HG02571 (cell line): ENCODE measurements around the gene APEH.

ENCODE experiments used
- ATAC-seq: cut with Tn5 transposase; IDR thresholded peaks from one replicate; pipeline ENCODE4 v1.9.1; 2021; ENCODE audit warnings: mild to moderate bottlenecking, moderate library complexity; ENCODE audit not compliant: unreplicated experiment

The APEH gene

DNA sequence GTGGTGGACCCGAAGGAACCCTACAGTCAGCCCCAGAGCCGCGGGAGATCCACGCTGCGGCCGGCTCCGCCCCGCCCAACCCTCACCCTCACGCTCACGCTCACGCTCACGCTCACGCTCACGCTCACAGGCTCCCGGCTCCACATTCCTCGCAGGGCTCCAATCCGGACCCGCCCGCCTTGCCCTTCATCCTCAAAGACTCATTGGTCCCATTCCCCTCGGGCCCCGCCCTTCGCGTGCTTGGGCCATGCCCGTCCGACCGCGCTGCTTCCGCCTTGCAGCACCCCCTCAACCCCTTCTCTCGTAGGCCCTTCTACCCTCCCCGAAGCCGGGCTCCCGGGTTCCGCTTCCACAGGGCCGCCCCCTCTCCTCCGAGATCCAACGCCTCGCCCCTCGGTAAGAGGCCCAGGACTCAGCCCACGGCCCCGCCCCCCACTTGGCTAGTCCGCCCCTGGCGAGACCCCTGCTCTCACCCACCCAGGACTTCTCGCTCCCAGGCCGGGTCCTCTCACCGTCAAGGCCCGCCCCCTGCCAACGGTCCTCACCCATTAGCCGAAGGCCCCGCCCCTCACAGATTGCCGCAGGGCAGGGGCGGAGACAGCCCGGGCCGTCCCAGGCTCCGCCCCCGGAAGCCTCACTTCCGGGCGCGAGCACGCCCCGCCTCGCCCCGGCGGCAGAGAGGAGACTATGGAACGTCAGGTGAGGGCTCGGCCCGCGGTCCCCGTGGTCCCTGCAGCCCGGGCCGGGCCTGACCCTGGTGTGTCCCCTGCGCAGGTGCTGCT, at the start of gene APEH:
APEH (plus strand) TSS at position 637 of the 782 bp plus-strand sequence; CDS start at position 688, 51 bp downstream.
- peak; percentile 77 for ATAC-seq

DNA sequence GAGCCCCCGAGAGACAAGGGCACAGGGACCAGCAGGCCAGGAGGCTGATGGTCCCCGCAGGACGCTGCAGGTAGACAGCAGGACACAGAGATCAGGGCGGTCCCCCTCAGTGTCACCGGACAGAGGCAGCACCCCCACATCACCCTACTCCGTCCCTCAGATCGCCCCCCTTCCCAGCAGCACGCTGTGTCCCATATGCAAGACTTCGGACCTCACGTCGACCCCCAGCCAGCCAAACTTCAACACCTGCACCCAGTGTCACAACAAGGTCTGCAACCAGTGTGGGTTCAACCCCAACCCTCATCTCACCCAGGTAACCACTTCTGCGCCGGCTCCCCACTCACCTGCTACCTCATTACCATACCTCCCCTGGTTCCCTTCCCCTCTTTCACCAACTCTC, 49.1 kb upstream of the APEH start:
- no peak for ATAC-seq

DNA sequence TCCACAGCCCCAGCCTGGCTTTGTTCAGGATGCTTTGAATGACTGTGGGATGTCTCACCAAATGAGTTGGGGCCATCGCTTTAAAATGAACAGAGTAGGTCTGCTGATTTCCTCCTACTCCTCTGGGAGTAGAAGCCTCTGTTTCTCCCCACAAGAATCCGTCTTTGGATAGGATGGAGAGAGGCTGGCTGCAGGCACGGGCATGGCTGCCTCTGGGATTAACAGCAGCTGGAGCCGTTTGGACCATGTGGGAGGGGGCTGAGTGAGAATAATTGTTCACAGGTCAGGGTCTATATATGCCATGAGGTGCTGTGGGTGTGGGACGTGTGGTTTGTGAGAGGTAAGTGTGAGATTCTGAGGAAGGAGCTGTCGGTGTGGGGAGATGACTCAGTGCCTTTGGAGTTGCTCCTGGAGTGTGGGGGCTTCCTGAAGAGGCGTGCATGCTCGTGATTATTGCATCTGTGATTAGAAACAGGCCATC, 48.0 kb upstream of the APEH start:
- no peak for ATAC-seq

DNA sequence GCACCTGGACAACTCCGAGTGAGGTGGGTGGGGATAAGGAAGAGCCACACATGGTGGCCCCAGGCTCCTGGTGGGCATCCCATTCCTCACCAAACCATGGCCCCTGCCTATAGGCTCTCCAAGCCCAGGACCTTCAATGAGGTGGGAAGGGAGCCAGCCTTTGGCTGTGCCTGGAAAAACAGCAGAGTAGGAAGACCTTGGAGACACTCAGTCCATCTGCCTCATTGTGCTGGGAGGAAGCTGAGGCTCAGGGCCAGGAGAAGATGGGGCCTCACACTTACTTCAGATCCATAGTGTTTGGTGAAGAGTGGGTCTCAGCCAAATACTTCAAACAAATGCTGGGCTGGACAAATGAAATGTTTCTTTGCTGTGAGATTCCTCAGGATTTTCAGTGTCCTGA, 47.4 kb upstream of the APEH start:
- ATAC-seq = no peak

DNA sequence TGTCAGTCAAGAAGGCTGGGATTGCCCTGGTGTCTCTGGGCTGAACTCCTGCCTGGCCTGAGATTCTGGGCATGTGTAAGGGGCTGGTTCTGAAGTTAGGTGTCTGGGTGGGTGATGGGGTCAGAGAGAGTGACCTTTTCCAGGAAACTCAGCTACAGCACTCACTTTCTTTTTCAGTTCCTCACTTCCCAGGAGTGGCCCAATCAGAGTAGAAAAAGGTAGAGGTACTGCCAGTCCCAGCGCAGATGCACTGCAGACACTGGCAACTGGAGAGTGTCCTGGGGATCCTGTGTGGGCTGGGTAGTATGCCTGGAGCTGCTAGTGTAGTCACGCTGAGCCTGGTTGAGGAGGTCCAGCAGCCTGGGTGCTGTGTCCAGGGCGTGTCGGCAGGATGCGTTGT, 46.5 kb upstream of the APEH start:
- ATAC-seq = no peak

DNA sequence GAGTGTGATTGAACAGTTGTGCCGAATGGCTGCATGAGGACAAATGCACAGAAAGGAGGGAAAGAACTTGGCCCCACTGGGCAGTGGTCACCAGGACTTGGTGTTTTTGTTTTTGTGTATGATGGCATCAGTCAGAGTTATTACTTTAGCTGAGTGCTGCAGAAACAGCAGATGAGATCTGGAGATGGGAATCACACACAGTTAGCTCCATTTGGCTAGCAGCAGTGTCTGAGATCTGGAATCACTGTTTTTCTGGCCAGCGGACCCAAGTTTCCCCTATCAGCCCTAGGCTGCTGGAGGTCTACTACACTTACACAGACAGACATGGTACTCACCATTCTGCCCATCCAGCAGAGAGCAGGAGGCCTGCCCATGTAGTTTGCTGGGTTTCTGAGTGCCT, 45.9 kb upstream of the APEH start:
- ATAC-seq = no peak

DNA sequence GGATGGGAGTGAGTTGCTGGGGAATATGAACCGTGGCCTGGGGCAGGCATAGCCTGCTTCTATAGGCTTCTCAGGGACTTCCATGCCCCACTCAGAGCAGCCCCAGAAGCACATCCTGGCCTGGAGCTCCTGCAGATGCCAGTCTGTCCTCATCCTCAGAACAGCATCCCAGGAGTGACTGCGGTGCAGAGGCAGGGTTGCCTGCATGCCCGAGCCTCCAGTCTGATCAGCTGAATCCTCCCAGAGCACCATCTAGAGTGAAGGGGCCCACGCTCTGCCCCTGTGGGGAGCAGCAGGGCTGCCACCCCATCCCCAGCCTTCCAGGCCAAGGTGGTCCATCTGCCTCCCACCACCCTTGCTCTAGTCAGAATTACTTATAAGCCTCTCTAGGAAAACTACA, 44.7 kb upstream of the APEH start:
- no peak for ATAC-seq

DNA sequence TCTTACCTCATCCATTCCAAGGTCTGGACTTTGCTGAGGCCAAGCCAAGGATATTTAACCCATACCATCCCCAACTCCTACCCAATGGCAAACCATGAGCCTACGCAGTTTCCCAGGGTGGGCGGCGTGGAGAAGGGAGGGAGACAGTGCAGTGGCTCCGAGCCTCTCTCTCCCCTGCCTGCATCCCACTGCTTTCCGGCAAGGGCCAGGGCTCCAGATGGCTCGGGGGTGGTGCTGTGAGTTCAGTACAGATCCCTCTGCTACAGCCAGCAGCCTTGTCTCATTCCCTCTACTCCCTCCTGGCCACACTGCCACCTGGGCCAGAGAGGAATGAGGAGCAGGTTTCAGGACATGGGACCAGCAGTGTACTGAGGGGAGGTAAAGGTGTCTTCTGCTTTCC, 44.3 kb upstream of the APEH start:
- ATAC-seq = no peak

DNA sequence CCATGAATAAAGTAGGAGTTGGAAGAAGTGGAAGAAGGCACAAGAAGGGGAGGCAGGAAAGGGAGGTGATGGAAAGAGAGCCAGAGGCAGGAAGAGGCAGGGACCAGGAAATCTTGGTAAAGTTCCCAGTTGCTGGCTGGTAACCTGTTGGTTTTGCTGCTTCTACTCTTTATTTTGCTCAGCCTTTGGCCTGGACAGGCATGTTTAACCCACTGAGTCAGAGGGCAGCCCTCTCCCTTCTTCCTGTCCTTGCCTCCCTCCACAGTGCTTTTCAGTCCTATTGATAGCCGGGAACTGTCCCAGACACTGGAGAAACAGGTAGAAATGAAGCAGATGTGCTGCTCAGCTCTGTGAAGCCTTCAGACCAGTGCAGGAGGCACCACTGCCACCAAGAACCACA, 43.4 kb upstream of the APEH start:
- ATAC-seq = no peak

DNA sequence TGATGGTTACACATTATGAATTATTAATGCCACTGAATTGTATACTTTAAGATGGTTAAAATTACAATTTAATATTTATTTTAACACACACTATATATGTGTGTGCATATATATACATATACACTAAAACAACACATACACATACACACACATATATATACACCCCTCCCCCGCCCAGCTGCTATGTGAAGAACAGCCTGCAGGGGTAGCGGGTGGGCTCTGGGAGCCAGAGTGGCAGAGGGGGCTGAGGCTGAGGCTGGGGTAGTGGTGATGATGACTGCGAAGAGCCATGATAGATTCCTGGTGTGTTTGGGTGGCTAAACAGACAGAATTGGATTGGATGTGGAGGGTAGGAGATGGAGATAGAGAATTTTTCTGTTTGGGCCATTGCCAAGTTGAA, 39.4 kb upstream of the APEH start:
- no peak for ATAC-seq

DNA sequence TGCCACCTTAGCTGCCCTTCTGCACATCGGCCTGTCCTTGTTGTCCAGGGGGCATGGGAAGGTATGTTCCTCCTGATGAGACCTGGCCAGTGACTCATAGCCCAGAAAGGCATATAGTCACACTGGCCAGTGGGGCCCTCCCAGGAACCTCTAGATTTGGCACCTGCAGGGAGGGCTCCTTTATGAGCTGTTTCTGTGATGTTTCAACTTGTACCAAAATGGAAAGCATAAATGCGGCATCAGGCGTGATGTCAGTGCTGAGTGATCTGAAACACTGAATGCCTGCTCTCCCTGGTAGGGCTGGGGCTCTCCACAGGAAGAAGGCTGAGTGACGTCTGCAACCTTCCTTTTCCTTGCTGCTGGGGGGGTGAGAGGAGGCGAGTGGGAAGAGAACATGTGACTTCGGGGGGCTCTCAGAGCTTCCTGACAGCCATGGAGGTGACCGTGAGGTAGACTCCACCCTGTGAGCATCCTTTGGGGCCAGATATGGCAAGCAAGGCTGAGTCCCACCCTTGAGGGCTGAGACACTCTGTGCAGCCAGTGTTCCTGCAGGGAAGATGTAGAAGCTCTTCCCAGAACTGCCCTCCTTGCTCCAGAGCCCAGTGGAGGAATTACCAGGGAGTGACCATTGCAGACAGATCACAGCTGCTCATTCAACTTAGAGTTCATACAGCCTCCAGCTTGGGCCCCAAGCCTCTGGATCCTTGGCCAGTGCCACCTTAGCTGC, 37.1 kb upstream of the APEH start:
- no peak for ATAC-seq

DNA sequence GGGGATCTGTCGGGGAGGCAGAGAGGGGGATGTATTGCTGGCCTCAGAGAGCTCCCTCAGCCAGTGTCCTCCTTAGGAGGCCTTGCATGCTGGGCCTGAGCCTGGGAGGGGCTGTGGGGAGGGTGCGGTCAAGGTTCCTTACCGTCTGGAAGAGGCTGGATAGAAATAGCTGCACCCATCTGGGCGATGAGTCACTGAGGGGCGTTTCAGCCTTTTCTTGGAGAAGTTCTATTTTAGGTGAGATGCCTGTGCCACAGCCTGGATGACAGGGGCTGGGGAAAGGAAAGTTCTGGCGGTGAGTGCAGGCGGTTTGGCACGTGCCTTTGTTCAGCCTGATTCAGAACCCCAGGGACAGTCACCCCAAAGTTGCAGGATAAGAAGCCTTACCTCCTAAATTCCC, 35.7 kb upstream of the APEH start:
- ATAC-seq = no peak

DNA sequence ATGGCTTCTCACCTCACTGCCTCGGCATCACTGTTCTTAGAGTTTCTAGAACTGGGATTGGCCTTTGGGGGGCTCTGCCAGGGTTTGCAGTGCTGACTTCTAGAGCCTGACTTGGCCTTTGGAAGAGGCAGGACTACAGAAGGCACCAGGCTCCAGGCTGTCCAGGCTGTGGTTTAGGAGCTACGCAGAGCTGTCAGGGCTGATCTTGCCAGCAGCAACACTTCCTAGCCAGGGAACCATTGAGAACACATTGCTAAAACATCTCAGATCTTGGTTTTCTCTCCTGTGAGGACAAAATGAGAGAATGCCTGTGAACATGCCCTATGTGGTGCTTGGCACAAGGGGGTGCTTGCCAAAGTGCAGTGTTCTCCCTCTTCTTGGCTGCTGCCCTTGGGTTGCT, 34.6 kb upstream of the APEH start:
- no peak for ATAC-seq

DNA sequence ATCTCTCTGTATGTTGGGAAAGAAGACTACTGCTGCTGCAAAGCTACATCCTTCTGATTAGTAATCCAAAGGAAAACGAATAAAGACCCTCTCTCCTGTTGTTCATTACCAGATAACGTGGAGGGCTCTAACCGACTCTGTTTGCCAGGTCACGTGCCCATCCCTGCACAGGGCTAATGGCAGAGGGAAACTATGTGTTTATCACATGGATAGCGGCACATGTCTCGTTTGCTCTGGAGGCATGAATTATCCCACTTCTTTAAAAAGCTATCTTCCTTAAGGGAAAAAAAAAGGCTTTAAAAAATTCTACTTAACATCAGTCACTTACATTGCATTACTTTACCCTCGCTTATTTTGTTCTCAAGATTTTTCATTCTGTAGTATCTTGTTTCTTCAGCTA, 32.9 kb upstream of the APEH start:
- ATAC-seq = no peak

DNA sequence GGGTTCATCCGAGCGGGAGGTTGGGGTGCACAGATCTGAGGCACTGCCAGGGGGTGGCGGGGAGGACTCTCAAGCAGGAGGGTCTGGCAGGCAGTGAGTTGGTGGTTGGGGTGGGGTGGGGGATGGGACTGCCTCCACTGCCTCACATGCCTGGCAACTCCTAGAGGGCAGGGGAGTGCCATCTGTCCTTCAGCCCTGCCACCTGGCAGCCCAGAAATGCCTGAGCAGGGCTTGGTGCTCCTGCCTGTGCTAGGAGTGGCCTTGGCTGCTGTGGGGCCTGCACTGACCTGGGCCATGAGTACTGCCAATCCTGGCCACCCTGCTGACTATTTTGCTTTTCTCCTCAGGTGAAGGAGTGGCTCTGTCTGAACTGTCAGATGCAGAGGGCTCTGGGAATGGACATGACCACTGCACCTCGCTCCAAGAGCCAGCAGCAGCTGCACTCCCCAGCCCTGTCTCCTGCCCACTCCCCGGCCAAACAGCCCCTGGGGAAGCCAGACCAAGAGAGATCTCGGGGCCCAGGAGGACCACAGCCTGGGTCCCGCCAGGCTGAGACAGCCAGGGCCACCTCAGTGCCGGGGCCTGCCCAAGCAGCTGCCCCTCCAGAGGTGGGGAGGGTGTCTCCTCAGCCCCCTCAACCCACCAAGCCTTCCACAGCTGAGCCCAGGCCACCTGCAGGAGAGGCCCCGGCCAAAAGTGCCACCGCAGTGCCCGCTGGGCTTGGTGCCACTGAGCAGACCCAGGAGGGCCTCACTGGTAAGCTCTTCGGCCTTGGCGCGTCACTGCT, 32.0 kb upstream of the APEH start:
- ATAC-seq = no peak

DNA sequence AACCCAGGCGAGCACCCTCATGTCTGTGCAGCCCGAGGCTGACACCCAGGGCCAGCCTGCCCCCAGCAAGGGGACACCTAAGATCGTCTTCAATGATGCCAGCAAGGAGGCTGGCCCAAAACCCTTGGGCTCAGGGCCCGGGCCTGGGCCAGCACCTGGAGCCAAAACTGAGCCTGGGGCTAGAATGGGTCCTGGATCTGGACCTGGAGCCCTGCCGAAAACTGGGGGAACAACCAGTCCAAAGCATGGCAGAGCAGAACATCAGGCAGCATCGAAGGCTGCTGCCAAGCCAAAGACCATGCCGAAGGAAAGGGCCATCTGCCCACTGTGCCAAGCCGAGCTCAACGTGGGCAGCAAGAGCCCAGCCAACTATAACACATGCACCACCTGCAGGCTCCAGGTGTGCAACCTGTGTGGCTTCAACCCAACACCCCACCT, 31.4 kb upstream of the APEH start:
- ATAC-seq = no peak

DNA sequence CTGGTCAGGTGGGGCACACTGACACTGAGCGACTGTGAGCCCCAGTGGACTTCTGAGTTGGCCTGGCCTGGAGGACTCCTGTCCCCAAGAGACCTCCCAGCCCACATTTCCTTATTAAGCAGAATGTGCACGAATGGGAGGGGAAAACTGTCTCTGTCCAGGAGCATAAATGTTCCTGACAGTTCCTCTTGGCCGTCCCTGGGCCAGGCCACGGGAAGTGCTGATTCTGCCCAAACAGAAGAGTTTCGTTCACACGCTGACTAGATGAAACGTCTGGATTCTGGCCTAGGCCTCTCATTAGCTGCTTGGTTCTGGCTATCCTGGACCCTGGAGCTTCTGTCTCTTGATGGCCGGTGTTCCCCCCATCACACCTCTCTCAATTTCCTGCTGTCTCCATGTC, 29.5 kb upstream of the APEH start:
- no peak for ATAC-seq

DNA sequence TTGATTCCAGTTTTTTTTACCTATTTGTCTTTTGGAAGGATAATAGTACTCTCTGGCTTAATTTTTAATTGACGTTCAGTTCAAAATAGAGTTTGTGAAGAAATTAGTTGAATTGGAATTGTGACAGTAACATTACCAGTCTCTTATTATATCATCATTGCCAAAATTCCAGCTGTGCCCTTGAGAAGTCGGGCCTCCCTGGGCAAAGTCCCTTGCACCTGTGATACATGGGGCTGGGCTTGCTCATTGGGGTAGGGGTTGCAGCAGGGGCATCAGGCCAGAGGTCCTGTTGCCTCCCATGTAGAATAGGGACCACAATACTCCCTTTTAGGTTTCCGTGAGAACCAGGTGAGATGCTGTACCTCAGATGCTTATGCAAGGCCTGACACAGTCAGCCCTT, 27.9 kb upstream of the APEH start:
- ATAC-seq = no peak

DNA sequence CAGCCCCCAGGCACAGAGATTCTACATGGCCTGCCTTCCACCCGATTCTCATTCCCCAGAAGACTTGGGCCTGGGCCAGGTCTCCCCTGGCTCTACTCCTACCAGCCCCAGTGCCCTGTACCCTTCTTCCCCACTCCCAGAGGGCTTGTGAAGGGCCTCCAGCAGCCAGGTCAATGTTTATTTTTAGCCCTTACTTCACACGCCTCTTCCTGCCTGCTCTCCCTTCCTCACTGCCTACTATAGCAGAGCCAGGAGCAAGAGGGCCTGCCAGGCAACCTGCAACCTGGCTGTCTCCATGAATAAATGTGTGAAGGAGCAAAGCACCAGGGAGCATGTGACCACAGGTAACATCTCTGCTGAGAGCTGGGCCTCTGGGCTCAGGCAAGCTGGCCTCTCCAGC, 26.4 kb upstream of the APEH start:
- ATAC-seq = no peak

DNA sequence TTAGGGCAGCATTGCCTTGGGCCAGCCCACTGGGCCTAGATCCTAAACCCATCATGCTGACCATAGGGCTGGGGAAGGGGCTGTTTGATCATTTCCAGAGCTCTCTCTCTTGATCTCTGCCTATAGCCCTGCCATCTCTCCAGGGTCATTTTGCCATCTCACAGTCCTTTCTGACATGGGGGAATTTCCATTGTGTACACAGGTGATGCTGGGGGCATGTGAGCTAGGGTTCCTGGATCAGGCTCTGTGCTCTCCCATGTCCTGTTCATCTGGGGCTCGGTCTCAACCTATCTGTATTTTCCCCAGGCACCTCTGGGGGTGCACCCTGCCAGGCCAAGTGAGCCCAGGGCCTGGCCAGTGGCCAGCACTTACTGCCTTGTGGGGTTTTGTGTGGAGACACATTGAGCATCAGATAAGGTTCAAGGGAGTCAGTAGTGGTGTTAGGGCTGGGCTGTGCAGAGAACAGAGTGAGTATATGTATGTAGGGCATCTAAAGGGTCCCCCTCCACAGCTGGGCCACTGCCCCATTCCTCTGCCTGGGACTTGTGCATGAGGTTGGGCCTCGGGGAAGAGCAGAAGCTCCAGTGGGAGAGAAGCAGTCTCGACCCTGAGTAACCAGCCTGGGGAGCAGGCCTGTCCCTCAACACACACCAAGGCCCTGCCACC, 25.7 kb upstream of the APEH start:
- no peak for ATAC-seq

DNA sequence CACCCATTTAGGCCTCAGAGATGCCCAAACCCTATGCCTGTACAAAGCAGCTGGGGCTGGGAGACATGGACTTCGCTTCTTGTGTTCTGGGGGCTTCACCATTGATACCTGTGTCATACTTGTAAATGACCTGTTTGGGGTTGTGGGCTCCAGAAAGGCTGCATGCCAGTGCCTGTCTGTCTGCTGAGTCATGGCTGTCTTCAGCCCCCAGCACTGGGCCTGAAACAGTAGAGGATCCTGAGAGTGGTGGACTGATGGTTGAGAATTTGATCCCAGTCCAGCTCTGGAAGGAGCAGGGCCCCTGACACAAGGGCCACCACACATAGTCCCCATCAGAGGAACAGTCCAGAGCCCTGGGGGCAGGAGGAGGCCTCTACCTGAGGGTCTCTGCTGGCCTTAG, 24.6 kb upstream of the APEH start:
- ATAC-seq = no peak
